ENCODE data around the gene CYFIP1. TPM values are rescaled to one million over a fixed set of nuclear protein-coding genes. Genes with fewer than 3 reads are reported as not detected.

The CYFIP1 gene
- total RNA-seq, 1 experiment from 2014 or later, result 79.2 TPM

- peaks cover 4% of the 10 kb centered on the region for H3K36me3 Mint-ChIP-seq
- H3K9me3 Mint-ChIP-seq, result peaks cover 8% of the 10 kb centered on the region; the same call in 1 of the 2 replicates
- POLR2A ChIA-PET, result no interaction called here
- CTCF ChIA-PET, result no interaction called here
- H3K27ac Mint-ChIP-seq, result no peak overlapping the region
- peaks cover 25% of the 10 kb centered on the region for H3K27me3 Mint-ChIP-seq (ENCODE audit: low read depth)
- TF ChIP-seq HMGXB4 (CRISPR knock-in tag; IDR thresholded peaks at IDR 0.05) (no peak), ARID4B (CRISPR knock-in tag; IDR thresholded peaks at IDR 0.05; ENCODE audit: borderline replicate concordance) (no peak), PREB (CRISPR knock-in tag; IDR thresholded peaks at IDR 0.05; ENCODE audit: borderline replicate concordance) (no peak), TEAD1 (CRISPR knock-in tag; IDR thresholded peaks at IDR 0.05) (no peak), NFE2L1 (CRISPR knock-in tag; IDR thresholded peaks at IDR 0.05) (no peak), E2F5 (CRISPR knock-in tag; IDR thresholded peaks at IDR 0.05) (no peak), JUN (CRISPR knock-in tag; IDR thresholded peaks at IDR 0.05) (no peak)
- DNase-seq (ENCODE audit: low spot score) (no peak), ATAC-seq (no peak)
- H3K4me3 Mint-ChIP-seq, result no peak overlapping the region
- H3K4me1 Mint-ChIP-seq, result peaks cover 12% of the 10 kb centered on the region
Observed at GRCh38 chr15:22974745-22975144, 5.4 kb downstream of the CYFIP1 start.

GRCh38 chr15:22973987-22974386 lies 6.2 kb downstream of the CYFIP1 start:
- peaks cover 15% of the 10 kb centered on the region for H3K4me1 Mint-ChIP-seq
- peaks cover 7% of the 10 kb centered on the region for H3K36me3 Mint-ChIP-seq
- POLR2A ChIA-PET, result no interaction called here
- peaks cover 14% of the 10 kb centered on the region for H3K9me3 Mint-ChIP-seq
- H3K4me3 Mint-ChIP-seq, result no peak overlapping the region
- CTCF ChIA-PET, result no interaction called here
- H3K27me3 Mint-ChIP-seq (ENCODE audit: low read depth), result peaks cover 18% of the 10 kb centered on the region
- ATAC-seq, result no peak
- no peak for DNase-seq (ENCODE audit: low spot score)
- H3K27ac Mint-ChIP-seq, result no peak overlapping the region
- no peak for TF ChIP-seq FOXK1 (CRISPR knock-in tag; IDR thresholded peaks at IDR 0.05)
- TF ChIP-seq FOXJ3 (CRISPR knock-in tag; IDR thresholded peaks at IDR 0.05; ENCODE audit: borderline replicate concordance), result no peak
- no peak for TF ChIP-seq ATF6 (CRISPR knock-in tag; IDR thresholded peaks at IDR 0.05)
- TF ChIP-seq E2F1 (CRISPR knock-in tag; IDR thresholded peaks at IDR 0.05), result no peak
- TF ChIP-seq NR3C1 (CRISPR knock-in tag; conservative IDR thresholded peaks at IDR 0.05; ENCODE audit: low read depth), result no peak
- TF ChIP-seq TCF7 (CRISPR knock-in tag; IDR thresholded peaks at IDR 0.05; ENCODE audit: low read depth), result no peak
- TF ChIP-seq GABPB1 (CRISPR knock-in tag; IDR thresholded peaks at IDR 0.05), result no peak
- TF ChIP-seq ZNF232 (CRISPR knock-in tag; IDR thresholded peaks at IDR 0.05), result no peak
- no peak for TF ChIP-seq ZNF532 (CRISPR knock-in tag; IDR thresholded peaks at IDR 0.05; ENCODE audit: borderline replicate concordance)
- TF ChIP-seq ZSCAN18 (CRISPR knock-in tag; IDR thresholded peaks at IDR 0.05), result no peak

Measured in WTC11 (cell line).